Neural progenitor cell (in vitro differentiated cells): ENCODE data around the gene SNF8.

ENCODE experiments used
- EZH2 ChIP-seq: fragments of 200-600 bp; sonication (generic); IDR thresholded peaks from 2 replicates; pipeline ENCODE4 v1.6.1; 2017; ENCODE audit warnings: antibody characterized with exemption, mild to moderate bottlenecking, moderate library complexity
- EZH2phosphoT487 ChIP-seq: fragments of 200-600 bp; sonication (generic); IDR thresholded peaks from 2 replicates; pipeline ENCODE4 v1.6.1; 2017; ENCODE audit warnings: antibody characterized with exemption
- TF ChIP-seq, protein P1 (sequence below): fragments of 200-600 bp; sonication (generic); IDR thresholded peaks from 2 replicates; pipeline ENCODE4 v1.5.1; 2017; ENCODE audit warnings: antibody characterized with exemption, mild to moderate bottlenecking

DNA sequence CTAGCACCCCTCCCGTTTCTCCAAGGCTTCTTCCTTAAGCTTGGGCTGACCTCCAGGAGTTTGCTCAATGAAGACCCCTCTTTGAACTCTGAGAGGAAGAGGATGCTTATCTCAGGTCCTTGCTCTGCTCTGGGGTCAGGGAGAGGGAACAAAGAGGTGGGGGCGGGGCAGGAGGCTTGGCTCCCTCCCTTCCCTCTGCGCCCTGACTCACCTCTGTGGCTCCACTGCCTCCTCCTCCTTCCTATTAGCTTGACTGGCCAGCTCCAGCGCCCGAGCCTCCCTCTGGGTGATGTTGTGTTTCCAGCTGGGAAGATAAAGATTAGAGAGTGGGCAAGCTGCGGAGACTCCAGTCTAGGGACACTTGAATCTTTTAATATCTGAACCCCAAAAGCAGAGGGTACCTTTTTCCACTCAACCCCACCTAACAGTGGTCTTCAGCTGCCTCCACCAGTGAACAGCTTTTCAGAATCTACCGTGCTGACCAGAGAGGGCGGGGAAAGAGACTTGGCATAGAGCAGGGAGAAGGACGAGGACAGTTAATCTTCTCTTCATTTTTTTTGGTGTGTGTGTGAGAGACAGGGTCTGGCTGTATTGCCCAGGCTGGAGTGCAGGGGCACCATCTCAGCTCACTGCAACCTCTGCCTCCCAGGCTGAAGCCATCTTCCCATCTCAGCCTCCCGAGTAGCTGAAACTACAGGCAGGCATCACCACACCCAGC lies 17.0 kb upstream of the SNF8 start:
- TF ChIP-seq, protein P1, sequence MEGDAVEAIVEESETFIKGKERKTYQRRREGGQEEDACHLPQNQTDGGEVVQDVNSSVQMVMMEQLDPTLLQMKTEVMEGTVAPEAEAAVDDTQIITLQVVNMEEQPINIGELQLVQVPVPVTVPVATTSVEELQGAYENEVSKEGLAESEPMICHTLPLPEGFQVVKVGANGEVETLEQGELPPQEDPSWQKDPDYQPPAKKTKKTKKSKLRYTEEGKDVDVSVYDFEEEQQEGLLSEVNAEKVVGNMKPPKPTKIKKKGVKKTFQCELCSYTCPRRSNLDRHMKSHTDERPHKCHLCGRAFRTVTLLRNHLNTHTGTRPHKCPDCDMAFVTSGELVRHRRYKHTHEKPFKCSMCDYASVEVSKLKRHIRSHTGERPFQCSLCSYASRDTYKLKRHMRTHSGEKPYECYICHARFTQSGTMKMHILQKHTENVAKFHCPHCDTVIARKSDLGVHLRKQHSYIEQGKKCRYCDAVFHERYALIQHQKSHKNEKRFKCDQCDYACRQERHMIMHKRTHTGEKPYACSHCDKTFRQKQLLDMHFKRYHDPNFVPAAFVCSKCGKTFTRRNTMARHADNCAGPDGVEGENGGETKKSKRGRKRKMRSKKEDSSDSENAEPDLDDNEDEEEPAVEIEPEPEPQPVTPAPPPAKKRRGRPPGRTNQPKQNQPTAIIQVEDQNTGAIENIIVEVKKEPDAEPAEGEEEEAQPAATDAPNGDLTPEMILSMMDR: no peak
- TF ChIP-seq EZH2phosphoT487 (no peak), EZH2 (no peak)
